Endothelial cell (in vitro differentiated cells): ENCODE data around the gene FHDC1. TPM values are rescaled to one million over a fixed set of nuclear protein-coding genes. Genes with fewer than 3 reads are reported as not detected.

Experiments
- DNase-seq: peaks from one replicate; pipeline ENCODE4 v3.0.0; 2021; ENCODE audit warnings: low spot score
- H3K27ac Mint-ChIP-seq: one replicate; pipeline ENCODE4 v1.8.0; 2021; ENCODE audit warnings: mixed read lengths, inconsistent platforms; ENCODE audit not compliant: unreplicated experiment
- H3K27me3 Mint-ChIP-seq: one replicate; pipeline ENCODE4 v1.8.0; 2021; ENCODE audit warnings: mild to moderate bottlenecking, moderate library complexity, mixed read lengths, inconsistent platforms; ENCODE audit not compliant: unreplicated experiment
- H3K36me3 Mint-ChIP-seq: one replicate; pipeline ENCODE4 v1.8.0; 2021; ENCODE audit warnings: mild to moderate bottlenecking, low read depth, mixed read lengths, inconsistent platforms; ENCODE audit not compliant: unreplicated experiment
- H3K4me1 Mint-ChIP-seq: one replicate; pipeline ENCODE4 v1.8.0; 2021; ENCODE audit warnings: mild to moderate bottlenecking, mixed read lengths, inconsistent platforms; ENCODE audit not compliant: unreplicated experiment
- H3K4me3 Mint-ChIP-seq: one replicate; pipeline ENCODE4 v1.8.0; 2021; ENCODE audit warnings: mild to moderate bottlenecking, mixed read lengths, inconsistent platforms; ENCODE audit not compliant: unreplicated experiment
- H3K9me3 Mint-ChIP-seq: one replicate; pipeline ENCODE4 v1.8.0; 2021; ENCODE audit warnings: mixed read lengths, inconsistent platforms; ENCODE audit not compliant: unreplicated experiment
- total RNA-seq: library from RNA; stranded (reverse); fragmentation: NEBNext Ultra II Directional; extraction: Animal tissue kit (Norgen Biotek cat#: 25700); gene quantifications from one replicate; pipeline ENCODE4 v1.2.1, GENCODE V29; 2021; ENCODE audit not compliant: unreplicated experiment
- TF ChIP-seq, protein P1 (sequence below): fragments of 200-600 bp; sonication (generic); IDR thresholded peaks from one replicate; pipeline ENCODE4 v1.5.0; 2021; ENCODE audit warnings: antibody characterized with exemption; ENCODE audit not compliant: unreplicated experiment

FHDC1 gene
- total RNA-seq, 1 donor from 2014 or later = 0.90 TPM

DNA sequence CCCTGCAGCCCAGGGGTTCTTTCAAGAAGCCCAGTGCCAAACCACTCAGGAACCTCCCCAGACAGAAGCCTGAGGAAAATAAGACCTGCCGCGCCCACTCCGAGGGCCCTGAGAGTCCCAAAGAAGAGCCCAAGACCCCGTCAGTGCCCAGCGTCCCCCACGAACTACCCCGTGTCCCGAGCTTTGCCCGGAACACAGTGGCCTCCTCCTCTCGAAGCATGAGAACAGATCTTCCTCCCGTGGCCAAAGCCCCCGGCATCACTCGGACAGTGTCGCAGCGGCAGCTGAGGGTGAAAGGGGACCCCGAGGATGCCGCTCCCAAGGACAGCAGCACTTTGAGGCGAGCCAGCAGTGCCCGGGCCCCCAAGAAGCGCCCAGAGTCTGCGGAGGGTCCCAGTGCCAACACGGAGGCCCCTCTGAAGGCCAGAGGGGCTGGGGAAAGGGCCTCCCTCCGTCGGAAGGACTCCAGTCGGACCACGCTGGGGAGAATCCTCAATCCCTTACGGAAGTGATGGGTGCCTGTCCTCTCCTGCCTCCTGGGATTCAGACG is 40.2 kb downstream of the FHDC1 start:
- TF ChIP-seq, protein P1, sequence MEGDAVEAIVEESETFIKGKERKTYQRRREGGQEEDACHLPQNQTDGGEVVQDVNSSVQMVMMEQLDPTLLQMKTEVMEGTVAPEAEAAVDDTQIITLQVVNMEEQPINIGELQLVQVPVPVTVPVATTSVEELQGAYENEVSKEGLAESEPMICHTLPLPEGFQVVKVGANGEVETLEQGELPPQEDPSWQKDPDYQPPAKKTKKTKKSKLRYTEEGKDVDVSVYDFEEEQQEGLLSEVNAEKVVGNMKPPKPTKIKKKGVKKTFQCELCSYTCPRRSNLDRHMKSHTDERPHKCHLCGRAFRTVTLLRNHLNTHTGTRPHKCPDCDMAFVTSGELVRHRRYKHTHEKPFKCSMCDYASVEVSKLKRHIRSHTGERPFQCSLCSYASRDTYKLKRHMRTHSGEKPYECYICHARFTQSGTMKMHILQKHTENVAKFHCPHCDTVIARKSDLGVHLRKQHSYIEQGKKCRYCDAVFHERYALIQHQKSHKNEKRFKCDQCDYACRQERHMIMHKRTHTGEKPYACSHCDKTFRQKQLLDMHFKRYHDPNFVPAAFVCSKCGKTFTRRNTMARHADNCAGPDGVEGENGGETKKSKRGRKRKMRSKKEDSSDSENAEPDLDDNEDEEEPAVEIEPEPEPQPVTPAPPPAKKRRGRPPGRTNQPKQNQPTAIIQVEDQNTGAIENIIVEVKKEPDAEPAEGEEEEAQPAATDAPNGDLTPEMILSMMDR = no peak
- H3K4me3 Mint-ChIP-seq = no peak overlapping the region
- no peak overlapping the region for H3K27ac Mint-ChIP-seq
- no peaks in the 10 kb centered on the region for H3K4me1 Mint-ChIP-seq
- H3K9me3 Mint-ChIP-seq = no peaks in the 10 kb centered on the region
- H3K36me3 Mint-ChIP-seq = no peaks in the 10 kb centered on the region
- DNase-seq = no peak
- no peaks in the 10 kb centered on the region for H3K27me3 Mint-ChIP-seq

DNA sequence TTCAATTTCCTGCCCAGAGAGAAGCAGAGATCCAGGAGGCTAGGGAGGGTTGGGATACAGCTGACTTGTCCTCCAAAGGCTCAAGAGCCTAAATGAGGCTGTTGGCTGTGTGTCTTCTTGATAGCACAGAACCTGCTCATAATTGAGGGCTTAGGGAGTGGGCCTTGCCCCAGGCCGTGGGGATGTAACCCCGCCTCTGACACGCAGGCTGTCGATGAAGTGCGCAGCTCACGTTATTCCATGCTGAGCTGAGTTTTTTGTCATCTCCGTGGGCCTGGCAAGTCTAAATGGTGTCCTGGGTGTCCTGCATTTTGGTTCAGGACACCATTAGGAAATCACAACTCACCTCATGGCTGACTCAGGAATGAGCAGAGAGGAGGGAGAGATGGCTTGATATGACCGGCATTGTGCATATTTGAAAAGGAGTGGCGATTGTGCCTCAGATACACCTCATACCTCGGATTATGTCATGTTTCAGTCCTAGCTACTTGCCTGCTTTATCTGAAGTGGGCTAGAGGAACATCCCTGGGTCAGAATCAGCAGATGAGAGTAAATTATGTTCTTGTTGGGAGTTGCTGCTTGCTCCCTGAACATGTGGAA is 43.7 kb downstream of the FHDC1 start:
- Mint-ChIP-seq H3K27me3 (peaks cover 2% of the 10 kb centered on the region), H3K9me3 (no peaks in the 10 kb centered on the region), H3K4me3 (no peak overlapping the region), H3K4me1 (peaks cover 3% of the 10 kb centered on the region), H3K27ac (no peak overlapping the region), H3K36me3 (no peaks in the 10 kb centered on the region)
- TF ChIP-seq, protein P1 = no peak
- DNase-seq = no peak

DNA sequence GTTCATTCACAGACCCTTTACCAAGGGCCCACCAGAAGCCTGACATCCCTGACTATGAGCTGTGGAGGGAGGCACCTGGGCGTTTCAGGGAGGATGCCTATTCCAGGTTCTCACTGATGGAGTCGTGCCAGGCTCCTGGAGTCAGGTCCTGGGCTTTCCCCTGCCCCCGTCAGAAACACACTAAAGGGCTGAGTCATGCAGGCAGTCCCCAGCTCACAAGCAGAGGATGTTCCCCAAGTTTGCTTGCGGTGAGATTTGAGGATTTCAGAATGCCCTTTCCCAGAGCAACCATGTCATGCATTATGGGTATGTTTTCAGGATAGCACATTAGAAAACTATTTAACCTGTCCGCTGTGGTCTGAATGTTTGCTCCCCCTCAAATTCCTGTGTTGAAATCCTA is 45.2 kb downstream of the FHDC1 start:
- TF ChIP-seq, protein P1 = no peak
- Mint-ChIP-seq H3K27ac (no peak overlapping the region), H3K36me3 (no peaks in the 10 kb centered on the region), H3K4me3 (no peak overlapping the region), H3K27me3 (peaks cover 2% of the 10 kb centered on the region), H3K4me1 (peaks cover 3% of the 10 kb centered on the region), H3K9me3 (no peaks in the 10 kb centered on the region)
- no peak for DNase-seq

DNA sequence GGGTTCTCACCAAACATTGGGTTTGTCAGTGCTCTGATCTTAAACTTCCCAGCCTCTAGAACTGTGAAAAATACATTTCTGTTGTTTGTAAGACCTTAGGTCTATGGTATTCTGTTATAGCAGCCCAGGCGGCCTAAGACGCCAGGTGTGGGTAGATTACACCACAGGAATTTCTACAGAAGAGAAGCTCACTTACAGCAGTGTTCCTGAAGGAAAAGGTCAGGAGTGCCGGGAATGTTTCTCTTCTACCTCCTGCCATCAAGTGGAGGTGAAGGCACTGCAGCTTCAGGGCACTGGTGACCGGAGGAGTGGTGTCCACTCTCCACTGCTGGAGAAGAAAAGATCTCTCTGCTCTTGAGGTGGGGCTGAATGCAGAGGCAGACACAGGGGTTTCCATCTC is 45.7 kb downstream of the FHDC1 start:
- H3K9me3 Mint-ChIP-seq = no peaks in the 10 kb centered on the region
- peaks cover 3% of the 10 kb centered on the region for H3K4me1 Mint-ChIP-seq
- DNase-seq = no peak
- H3K27me3 Mint-ChIP-seq = peaks cover 2% of the 10 kb centered on the region
- TF ChIP-seq, protein P1 = no peak
- no peak overlapping the region for H3K27ac Mint-ChIP-seq
- H3K36me3 Mint-ChIP-seq = no peaks in the 10 kb centered on the region
- no peak overlapping the region for H3K4me3 Mint-ChIP-seq

DNA sequence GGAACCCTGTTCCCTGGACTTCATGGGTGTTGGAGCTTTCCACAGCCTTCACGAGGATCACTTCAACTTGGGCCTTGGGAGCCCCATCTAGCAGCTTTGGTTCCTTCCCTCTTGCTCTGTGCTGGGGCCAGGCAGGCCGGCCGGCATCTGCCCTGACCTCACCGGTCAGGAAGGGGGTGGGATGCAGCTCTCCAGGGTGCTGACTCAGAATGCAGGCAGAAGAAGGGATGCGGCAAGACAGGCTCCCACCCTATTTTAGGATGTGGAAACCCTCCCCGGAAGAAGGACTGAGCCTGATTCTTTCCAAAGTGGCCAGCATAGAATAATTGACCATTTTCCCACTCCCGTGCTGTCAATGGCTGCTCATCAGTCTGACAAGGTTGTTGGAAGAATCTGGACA is 47.1 kb downstream of the FHDC1 start:
- H3K27ac Mint-ChIP-seq = no peak overlapping the region

More for the DNA sequence above, 47.1 kb downstream of the FHDC1 start:
- Mint-ChIP-seq H3K9me3 (no peaks in the 10 kb centered on the region), H3K36me3 (no peaks in the 10 kb centered on the region), H3K4me3 (no peak overlapping the region), H3K27me3 (peaks cover 2% of the 10 kb centered on the region), H3K4me1 (peaks cover 3% of the 10 kb centered on the region)
- DNase-seq = peak; percentile 40
- TF ChIP-seq, protein P1 = no peak
